Activated T-cell treated with anti-CD3 and anti-CD28 coated beads, Interleukin-2, amount 50 U/mL, for 72 hours (primary cell): Measurements from ENCODE around the gene APOB. TPM values are rescaled to one million over a fixed set of nuclear protein-coding genes. Genes with fewer than 3 reads are reported as not detected.

Source experiments
- ATAC-seq, 2 donors: fragments of 150-1000 bp; cut with Tn5 transposase; replicated peaks in 1 of 2; 2 replicates each; pipeline ENCODE4 v1.10.0; 2021; ENCODE audit warnings: moderate library complexity in 2 of 2, mild to moderate bottlenecking in 1 of 2
- DNase-seq, 2 donors: peaks; one replicate each; pipeline ENCODE4 v3.0.0; 2021 to 2022; ENCODE audit warnings: mixed read lengths in 1 of 2
- H3K27ac Mint-ChIP-seq: one replicate; pipeline ENCODE4 v1.8.0; 2022; ENCODE audit warnings: mild to moderate bottlenecking, moderate library complexity, mixed read lengths
- H3K27me3 Mint-ChIP-seq: one replicate; pipeline ENCODE4 v1.8.0; 2022; ENCODE audit warnings: low read depth, mixed read lengths
- H3K36me3 Mint-ChIP-seq, 2 donors: one replicate each; pipeline ENCODE4 v1.8.0; 2022; ENCODE audit warnings: mixed read lengths in 2 of 2, mild to moderate bottlenecking in 1 of 2; ENCODE audit not compliant: insufficient read depth in 2 of 2
- H3K4me1 Mint-ChIP-seq: one replicate; pipeline ENCODE4 v1.8.0; 2022; ENCODE audit warnings: low read depth, mixed read lengths
- H3K4me3 Mint-ChIP-seq, 2 donors: one replicate each; pipeline ENCODE4 v1.8.0; 2022; ENCODE audit warnings: mild to moderate bottlenecking in 2 of 2, mixed read lengths in 2 of 2, moderate library complexity in 2 of 2
- H3K9me3 Mint-ChIP-seq, 2 donors: one replicate each; pipeline ENCODE4 v1.8.0; 2022; ENCODE audit warnings: mixed read lengths in 2 of 2
- total RNA-seq, 2 donors: library from RNA; stranded (reverse); gene quantifications; one replicate each; pipeline ENCODE4 v1.2.3, GENCODE V29; 2022

APOB gene
- total RNA-seq, 2 donors from 2014 or later: not detected

- Mint-ChIP-seq H3K4me3 (no peak overlapping the region), H3K4me1 (peaks cover 5% of the 10 kb centered on the region), H3K9me3 (no peaks in the 10 kb centered on the region), H3K36me3 (no peaks in the 10 kb centered on the region), H3K27me3 (peaks cover 22% of the 10 kb centered on the region), H3K27ac (no peak overlapping the region)
- no peak for DNase-seq
- ATAC-seq: no peak
Measured at GRCh38 chr2:21041943-21042707, 1.7 kb downstream of the APOB start.

- DNase-seq (no peak), ATAC-seq (no peak)
- Mint-ChIP-seq H3K4me1 (peaks cover 5% of the 10 kb centered on the region), H3K27me3 (peaks cover 21% of the 10 kb centered on the region), H3K27ac (no peak overlapping the region), H3K4me3 (no peak overlapping the region), H3K36me3 (no peaks in the 10 kb centered on the region), H3K9me3 (no peaks in the 10 kb centered on the region)
Measured at GRCh38 chr2:21041462-21041861, 2.4 kb downstream of the APOB start.

GRCh38 chr2:21040468-21041377 lies 3.1 kb downstream of the APOB start:
- Mint-ChIP-seq H3K9me3 (no peaks in the 10 kb centered on the region), H3K27me3 (peaks cover 17% of the 10 kb centered on the region), H3K36me3 (no peaks in the 10 kb centered on the region), H3K27ac (no peak overlapping the region), H3K4me1 (peaks cover 5% of the 10 kb centered on the region), H3K4me3 (no peak overlapping the region)
- ATAC-seq: no peak
- no peak for DNase-seq

- Mint-ChIP-seq H3K27me3 (peaks cover 15% of the 10 kb centered on the region), H3K4me1 (peaks cover 5% of the 10 kb centered on the region), H3K4me3 (no peak overlapping the region), H3K36me3 (no peaks in the 10 kb centered on the region), H3K27ac (no peak overlapping the region), H3K9me3 (no peaks in the 10 kb centered on the region)
- ATAC-seq (no peak), DNase-seq (no peak)
Measured at GRCh38 chr2:21039979-21040467, 3.9 kb downstream of the APOB start.

- no peak overlapping the region for H3K4me3 Mint-ChIP-seq
- H3K27me3 Mint-ChIP-seq: peaks cover 6% of the 10 kb centered on the region
- no peak for DNase-seq
- no peak for ATAC-seq
- H3K9me3 Mint-ChIP-seq: no peaks in the 10 kb centered on the region
- H3K4me1 Mint-ChIP-seq: peaks cover 5% of the 10 kb centered on the region
- no peak overlapping the region for H3K27ac Mint-ChIP-seq
- no peaks in the 10 kb centered on the region for H3K36me3 Mint-ChIP-seq
Measured at GRCh38 chr2:21039080-21039556, 4.8 kb downstream of the APOB start.

GRCh38 chr2:21038403-21039073 lies 5.3 kb downstream of the APOB start:
- no peaks in the 10 kb centered on the region for H3K9me3 Mint-ChIP-seq
- no peak for DNase-seq
- H3K4me3 Mint-ChIP-seq: no peak overlapping the region
- ATAC-seq: no peak
- no peak overlapping the region for H3K27ac Mint-ChIP-seq
- H3K27me3 Mint-ChIP-seq: peaks cover 6% of the 10 kb centered on the region
- no peaks in the 10 kb centered on the region for H3K36me3 Mint-ChIP-seq
- H3K4me1 Mint-ChIP-seq: peaks cover 5% of the 10 kb centered on the region

GRCh38 chr2:21037671-21038108 lies 6.2 kb downstream of the APOB start:
- no peak overlapping the region for H3K4me3 Mint-ChIP-seq
- ATAC-seq: no peak
- DNase-seq: no peak
- no peak overlapping the region for H3K27ac Mint-ChIP-seq
- H3K9me3 Mint-ChIP-seq: no peaks in the 10 kb centered on the region
- H3K36me3 Mint-ChIP-seq: no peaks in the 10 kb centered on the region
- peaks cover under 1% of the 10 kb centered on the region for H3K4me1 Mint-ChIP-seq
- H3K27me3 Mint-ChIP-seq: peaks cover under 1% of the 10 kb centered on the region

- no peaks in the 10 kb centered on the region for H3K4me1 Mint-ChIP-seq
- no peaks in the 10 kb centered on the region for H3K27me3 Mint-ChIP-seq
- H3K36me3 Mint-ChIP-seq: no peaks in the 10 kb centered on the region
- no peak for ATAC-seq
- H3K9me3 Mint-ChIP-seq: no peaks in the 10 kb centered on the region
- H3K4me3 Mint-ChIP-seq: no peak overlapping the region
- no peak overlapping the region for H3K27ac Mint-ChIP-seq
- DNase-seq: no peak
Measured at GRCh38 chr2:21036708-21037670, 6.9 kb downstream of the APOB start.

- Mint-ChIP-seq H3K27ac (no peak overlapping the region), H3K36me3 (no peaks in the 10 kb centered on the region), H3K27me3 (no peaks in the 10 kb centered on the region), H3K4me1 (no peaks in the 10 kb centered on the region), H3K4me3 (no peak overlapping the region), H3K9me3 (no peaks in the 10 kb centered on the region)
- no peak for DNase-seq
- no peak for ATAC-seq
Measured at GRCh38 chr2:21035974-21036707, 7.7 kb downstream of the APOB start.

GRCh38 chr2:21035282-21035973 lies 8.4 kb downstream of the APOB start:
- Mint-ChIP-seq H3K27me3 (no peaks in the 10 kb centered on the region), H3K4me1 (no peaks in the 10 kb centered on the region)

GRCh38 chr2:21034972-21035279 lies 8.9 kb downstream of the APOB start:
- Mint-ChIP-seq H3K27me3 (no peaks in the 10 kb centered on the region), H3K27ac (no peak overlapping the region), H3K36me3 (no peaks in the 10 kb centered on the region), H3K4me1 (no peaks in the 10 kb centered on the region), H3K9me3 (no peaks in the 10 kb centered on the region), H3K4me3 (no peak overlapping the region)
- ATAC-seq: no peak
- no peak for DNase-seq

More at GRCh38 chr2:21035282-21035973, 8.4 kb downstream of the APOB start:
- Mint-ChIP-seq H3K27ac (no peak overlapping the region), H3K4me3 (no peak overlapping the region), H3K36me3 (no peaks in the 10 kb centered on the region), H3K9me3 (no peaks in the 10 kb centered on the region)
- DNase-seq: no peak
- no peak for ATAC-seq
